Measurements from ENCODE around the gene MLYCD.
"Not testable (repeated sequence)": the region's sequence is repeated elsewhere in the genome, so short reads cannot be mapped to it uniquely, and the experiment has no call there.

The MLYCD gene

DNA sequence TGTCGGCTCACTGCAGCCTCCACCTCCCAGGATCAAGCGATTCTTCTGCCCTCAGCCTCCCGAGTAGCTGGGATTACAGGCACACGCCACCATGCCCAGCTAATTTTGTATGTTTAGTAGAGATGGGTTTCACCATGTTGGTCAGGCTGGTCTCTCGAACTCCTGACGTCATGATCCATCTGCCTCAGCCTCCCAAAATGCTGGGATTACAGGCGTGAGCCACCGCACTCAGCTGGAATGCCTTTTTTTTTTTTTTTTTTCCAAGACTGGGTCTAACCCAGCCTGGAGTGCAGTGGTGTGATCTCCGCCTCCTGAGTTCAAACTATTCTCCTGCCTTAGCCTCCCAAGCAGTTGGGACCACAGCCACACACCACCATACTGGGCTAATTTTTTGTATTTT is 42.6 kb downstream of the MLYCD start:
- not testable (repeated sequence) for H3K4ac ChIP-seq (ENCODE audit: low read depth in 1 of 2, low read length in 2 of 2); H3K79me1 ChIP-seq (replicated peaks; ENCODE audit: low read length, poor library complexity, severe bottlenecking); H3K23ac ChIP-seq (ENCODE audit: low read length in 2 of 2); H4K8ac ChIP-seq (ENCODE audit: low read length); H4K91ac ChIP-seq (ENCODE audit: low read length); H3K36me3 ChIP-seq (ENCODE audit: control insufficient read depth in 1 of 2, insufficient read depth in 2 of 2, low read depth in 1 of 2, low read length in 2 of 2); H2AK5ac ChIP-seq (ENCODE audit: low read length, severe bottlenecking); H2BK5ac ChIP-seq (ENCODE audit: low read depth, low read length, poor library complexity, severe bottlenecking); H3K14ac ChIP-seq (ENCODE audit: low read length in 2 of 2); H2BK12ac ChIP-seq (ENCODE audit: low read length in 2 of 2); H2BK120ac ChIP-seq (ENCODE audit: low read depth, low read length); H3K4me1 ChIP-seq (ENCODE audit: control insufficient read depth, insufficient read depth, low read depth, low read length); DNase-seq; H3K9ac ChIP-seq (ENCODE audit: low read length); H3K4me2 ChIP-seq (ENCODE audit: low read length, poor library complexity, severe bottlenecking); H3K4me3 ChIP-seq (ENCODE audit: insufficient read depth in 1 of 2, low read depth in 1 of 2, low read length in 2 of 2); H3K9me3 ChIP-seq (ENCODE audit: control insufficient read depth, low read length); H2AFZ ChIP-seq (ENCODE audit: low read depth, low read length); H3K27ac ChIP-seq (ENCODE audit: low read length, poor library complexity, severe bottlenecking); H2BK15ac ChIP-seq (ENCODE audit: low read depth, poor library complexity, severe bottlenecking); H3K18ac ChIP-seq (ENCODE audit: low read depth in 1 of 2, low read length in 2 of 2)
- 93% methylated on average over 8 of the region's 9 CpGs for WGBS
- peaks cover 13 to 27% of the 10 kb centered on the region in 2 experiments for H3K27me3 ChIP-seq (ENCODE audit: control insufficient read depth in 1 of 2, insufficient read depth in 1 of 2, low read length in 2 of 2)

DNA sequence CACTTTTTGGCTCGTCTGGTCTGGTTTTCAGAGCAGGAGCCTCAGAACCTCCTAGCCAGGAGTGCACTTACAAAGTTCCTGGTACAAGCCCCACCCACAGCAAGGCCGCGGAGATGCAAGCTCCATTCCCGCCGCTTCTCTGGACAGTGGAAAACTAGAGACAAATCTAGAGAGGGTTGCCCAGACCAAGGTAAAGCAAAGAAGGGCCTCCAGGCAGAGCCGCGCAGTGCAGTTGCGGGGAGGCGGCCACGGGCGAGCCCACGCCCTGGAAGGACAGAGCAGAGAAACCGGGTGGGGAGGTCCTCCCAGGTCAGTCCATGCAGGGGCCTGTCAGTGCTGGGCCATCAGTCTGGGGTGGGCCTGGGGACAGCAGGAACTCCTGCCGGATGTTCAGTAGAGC is 43.2 kb downstream of the MLYCD start:
- H3K36me3 ChIP-seq (ENCODE audit: control insufficient read depth in 1 of 2, insufficient read depth in 2 of 2, low read depth in 1 of 2, low read length in 2 of 2), result no peaks in the 10 kb centered on the region
- DNase-seq, result no peak
- H2BK12ac ChIP-seq (ENCODE audit: low read length in 2 of 2), result no peak overlapping the region
- no peak overlapping the region for H3K27ac ChIP-seq (ENCODE audit: low read length, poor library complexity, severe bottlenecking)
- 90% methylated on average over 14 of the region's 14 CpGs for WGBS
- H3K4me2 ChIP-seq (ENCODE audit: low read length, poor library complexity, severe bottlenecking), result no peak overlapping the region
- no peak overlapping the region for H3K9ac ChIP-seq (ENCODE audit: low read length)
- H3K4me3 ChIP-seq (ENCODE audit: insufficient read depth in 1 of 2, low read depth in 1 of 2, low read length in 2 of 2), result no peak overlapping the region
- no peak overlapping the region for H4K8ac ChIP-seq (ENCODE audit: low read length)
- H3K23ac ChIP-seq (ENCODE audit: low read length in 2 of 2), result no peak overlapping the region
- no peaks in the 10 kb centered on the region for H3K9me3 ChIP-seq (ENCODE audit: control insufficient read depth, low read length)
- H3K27me3 ChIP-seq (ENCODE audit: control insufficient read depth in 1 of 2, insufficient read depth in 1 of 2, low read length in 2 of 2), result peaks cover 11 to 24% of the 10 kb centered on the region in 2 experiments
- no peaks in the 10 kb centered on the region for H3K79me1 ChIP-seq (replicated peaks; ENCODE audit: low read length, poor library complexity, severe bottlenecking)
- H2BK15ac ChIP-seq (ENCODE audit: low read depth, poor library complexity, severe bottlenecking), result no peak overlapping the region
- no peak overlapping the region for H4K91ac ChIP-seq (ENCODE audit: low read length)
- H2BK5ac ChIP-seq (ENCODE audit: low read depth, low read length, poor library complexity, severe bottlenecking), result no peak overlapping the region
- H2AK5ac ChIP-seq (ENCODE audit: low read length, severe bottlenecking), result no peak overlapping the region
- peaks cover 9% of the 10 kb centered on the region for H3K4me1 ChIP-seq (ENCODE audit: control insufficient read depth, insufficient read depth, low read depth, low read length)
- no peak overlapping the region for H2BK120ac ChIP-seq (ENCODE audit: low read depth, low read length)
- no peak overlapping the region for H3K4ac ChIP-seq (ENCODE audit: low read depth in 1 of 2, low read length in 2 of 2)
- H2AFZ ChIP-seq (ENCODE audit: low read depth, low read length), result no peak overlapping the region
- H3K18ac ChIP-seq (ENCODE audit: low read depth in 1 of 2, low read length in 2 of 2), result no peak overlapping the region
- no peak overlapping the region for H3K14ac ChIP-seq (ENCODE audit: low read length in 2 of 2)

DNA sequence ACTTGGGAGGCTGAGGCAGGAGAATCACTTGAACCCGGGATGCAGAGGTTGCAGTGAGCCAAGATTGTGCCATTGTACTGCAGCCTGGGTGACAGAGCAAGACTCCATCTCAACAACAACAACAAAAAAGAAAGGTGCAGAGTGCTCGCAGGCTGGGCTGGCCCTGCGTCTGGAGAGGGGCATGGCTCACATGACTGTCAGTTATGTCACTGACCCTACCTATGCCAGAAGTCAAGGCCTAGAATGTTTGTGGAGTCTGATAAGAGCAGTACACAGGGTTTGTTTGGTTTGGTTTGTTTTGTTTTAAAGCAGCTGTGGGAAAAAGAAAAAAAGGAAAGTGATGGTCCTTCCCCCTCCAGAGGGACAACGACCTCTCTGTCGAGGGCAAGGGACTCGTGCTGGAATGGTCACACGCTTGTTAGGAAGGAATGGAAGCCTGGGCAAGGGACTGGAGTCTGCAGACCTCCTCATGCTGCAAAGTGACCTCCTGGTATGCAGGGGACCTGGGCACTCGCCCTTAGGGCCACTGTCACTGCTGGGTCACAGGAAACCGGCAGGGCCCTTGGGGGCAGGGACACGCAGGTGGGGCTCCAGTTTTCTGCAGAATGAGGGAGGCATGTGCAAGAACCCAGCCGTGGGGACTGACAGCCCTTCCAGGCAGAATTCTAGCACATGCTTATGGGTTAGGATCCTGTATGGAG is 44.0 kb downstream of the MLYCD start:
- H3K79me1 ChIP-seq (replicated peaks; ENCODE audit: low read length, poor library complexity, severe bottlenecking), result no peaks in the 10 kb centered on the region
- H3K4ac ChIP-seq (ENCODE audit: low read depth in 1 of 2, low read length in 2 of 2), result no peak overlapping the region
- no peak overlapping the region for H3K18ac ChIP-seq (ENCODE audit: low read depth in 1 of 2, low read length in 2 of 2)
- H2AK5ac ChIP-seq (ENCODE audit: low read length, severe bottlenecking), result no peak overlapping the region
- no peak overlapping the region for H3K23ac ChIP-seq (ENCODE audit: low read length in 2 of 2)
- no peak overlapping the region for H3K9ac ChIP-seq (ENCODE audit: low read length)
- no peak overlapping the region for H3K14ac ChIP-seq (ENCODE audit: low read length in 2 of 2)
- H2BK12ac ChIP-seq (ENCODE audit: low read length in 2 of 2), result no peak overlapping the region
- no peaks in the 10 kb centered on the region for H3K36me3 ChIP-seq (ENCODE audit: control insufficient read depth in 1 of 2, insufficient read depth in 2 of 2, low read depth in 1 of 2, low read length in 2 of 2)
- DNase-seq, result no peak
- H2BK120ac ChIP-seq (ENCODE audit: low read depth, low read length), result no peak overlapping the region
- H2AFZ ChIP-seq (ENCODE audit: low read depth, low read length), result no peak overlapping the region
- H2BK15ac ChIP-seq (ENCODE audit: low read depth, poor library complexity, severe bottlenecking), result no peak overlapping the region
- H3K4me3 ChIP-seq (ENCODE audit: insufficient read depth in 1 of 2, low read depth in 1 of 2, low read length in 2 of 2), result no peak overlapping the region
- no peak overlapping the region for H4K8ac ChIP-seq (ENCODE audit: low read length)
- no peaks in the 10 kb centered on the region for H3K9me3 ChIP-seq (ENCODE audit: control insufficient read depth, low read length)
- H3K4me1 ChIP-seq (ENCODE audit: control insufficient read depth, insufficient read depth, low read depth, low read length), result peaks cover 12% of the 10 kb centered on the region
- H3K4me2 ChIP-seq (ENCODE audit: low read length, poor library complexity, severe bottlenecking), result no peak overlapping the region
- no peak overlapping the region for H4K91ac ChIP-seq (ENCODE audit: low read length)
- 78% methylated on average over 11 of the region's 11 CpGs for WGBS
- peaks cover 11 to 18% of the 10 kb centered on the region in 2 experiments for H3K27me3 ChIP-seq (ENCODE audit: control insufficient read depth in 1 of 2, insufficient read depth in 1 of 2, low read length in 2 of 2)
- no peak overlapping the region for H2BK5ac ChIP-seq (ENCODE audit: low read depth, low read length, poor library complexity, severe bottlenecking)
- H3K27ac ChIP-seq (ENCODE audit: low read length, poor library complexity, severe bottlenecking), result no peak overlapping the region

GRCh38 chr16:83943516-83944050 is 44.7 kb downstream of the MLYCD start:
- H3K4ac ChIP-seq (ENCODE audit: low read depth in 1 of 2, low read length in 2 of 2), result no peak overlapping the region
- no peak overlapping the region for H3K14ac ChIP-seq (ENCODE audit: low read length in 2 of 2)

More at GRCh38 chr16:83943516-83944050, 44.7 kb downstream of the MLYCD start:
- Histone ChIP-seq H3K4me2 (ENCODE audit: low read length, poor library complexity, severe bottlenecking) (no peak overlapping the region), H2BK120ac (ENCODE audit: low read depth, low read length) (no peak overlapping the region), H3K36me3 (ENCODE audit: control insufficient read depth in 1 of 2, insufficient read depth in 2 of 2, low read depth in 1 of 2, low read length in 2 of 2) (no peaks in the 10 kb centered on the region), H3K18ac (ENCODE audit: low read depth in 1 of 2, low read length in 2 of 2) (no peak overlapping the region), H2AFZ (ENCODE audit: low read depth, low read length) (no peak overlapping the region), H3K23ac (ENCODE audit: low read length in 2 of 2) (no peak overlapping the region), H3K4me3 (ENCODE audit: insufficient read depth in 1 of 2, low read depth in 1 of 2, low read length in 2 of 2) (no peak overlapping the region), H3K27me3 (ENCODE audit: control insufficient read depth in 1 of 2, insufficient read depth in 1 of 2, low read length in 2 of 2) (peaks cover 11 to 18% of the 10 kb centered on the region in 2 experiments), H2BK5ac (ENCODE audit: low read depth, low read length, poor library complexity, severe bottlenecking) (no peak overlapping the region), H3K27ac (ENCODE audit: low read length, poor library complexity, severe bottlenecking) (no peak overlapping the region), H3K9me3 (ENCODE audit: control insufficient read depth, low read length) (no peaks in the 10 kb centered on the region), H4K91ac (ENCODE audit: low read length) (no peak overlapping the region), H3K79me1 (replicated peaks; ENCODE audit: low read length, poor library complexity, severe bottlenecking) (no peaks in the 10 kb centered on the region), H4K8ac (ENCODE audit: low read length) (no peak overlapping the region), H3K9ac (ENCODE audit: low read length) (no peak overlapping the region), H2BK12ac (ENCODE audit: low read length in 2 of 2) (no peak overlapping the region), H3K4me1 (ENCODE audit: control insufficient read depth, insufficient read depth, low read depth, low read length) (peaks cover 12% of the 10 kb centered on the region), H2AK5ac (ENCODE audit: low read length, severe bottlenecking) (no peak overlapping the region), H2BK15ac (ENCODE audit: low read depth, poor library complexity, severe bottlenecking) (no peak overlapping the region)
- no peak for DNase-seq
- 92% methylated on average over 10 of the region's 10 CpGs for WGBS
